NCI-H1092 (cell line): ENCODE measurements around the gene SMC1B.
"Not testable (repeated sequence)": the region's sequence is repeated elsewhere in the genome, so short reads cannot be mapped to it uniquely, and the experiment has no call there.

ENCODE experiments used
- DNase-seq: peaks from one replicate; lab custom pipeline; 2025; lab: John Stamatoyannopoulos, UW

Gene SMC1B

DNA sequence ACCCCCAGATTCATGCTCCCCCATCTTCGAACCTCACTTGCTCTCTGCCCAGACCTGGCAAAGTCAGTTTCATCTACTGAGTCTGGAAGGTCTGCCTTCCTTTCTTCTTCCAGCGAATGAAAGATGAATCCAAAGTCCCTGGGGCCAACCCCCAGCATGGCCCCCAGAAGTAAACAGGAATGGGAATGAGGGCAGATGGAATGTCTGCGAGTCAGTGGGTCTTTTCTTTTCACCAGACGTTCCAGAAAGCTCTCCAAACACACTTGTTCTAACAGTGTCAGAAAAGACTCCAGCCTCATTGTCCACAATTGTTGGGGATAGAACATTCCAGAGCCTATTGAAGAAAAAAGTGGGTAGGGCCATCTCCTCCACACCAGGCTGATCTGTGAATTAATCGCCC, 28.7 kb upstream of the SMC1B start:
- DNase-seq: no peak

DNA sequence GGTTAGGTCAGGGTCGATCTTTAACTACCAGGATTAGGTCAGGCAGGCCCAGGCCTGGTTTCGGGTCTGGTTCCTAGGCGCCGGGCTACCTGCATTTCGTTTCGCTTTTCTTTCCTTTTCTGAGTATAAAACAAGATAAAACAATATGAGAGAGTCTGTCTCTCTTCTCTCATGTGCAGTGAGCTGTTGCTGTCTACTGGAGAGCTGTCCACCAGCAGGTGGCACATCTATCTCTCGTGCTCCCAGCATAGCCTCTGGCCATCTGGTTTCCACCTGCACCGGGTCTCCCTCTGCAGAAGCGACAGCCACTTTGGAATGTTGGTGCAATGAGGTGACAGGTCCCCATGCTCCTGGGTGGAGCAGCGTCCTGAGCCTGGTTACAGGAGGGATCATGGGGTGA, 27.7 kb upstream of the SMC1B start:
- DNase-seq: no peak

DNA sequence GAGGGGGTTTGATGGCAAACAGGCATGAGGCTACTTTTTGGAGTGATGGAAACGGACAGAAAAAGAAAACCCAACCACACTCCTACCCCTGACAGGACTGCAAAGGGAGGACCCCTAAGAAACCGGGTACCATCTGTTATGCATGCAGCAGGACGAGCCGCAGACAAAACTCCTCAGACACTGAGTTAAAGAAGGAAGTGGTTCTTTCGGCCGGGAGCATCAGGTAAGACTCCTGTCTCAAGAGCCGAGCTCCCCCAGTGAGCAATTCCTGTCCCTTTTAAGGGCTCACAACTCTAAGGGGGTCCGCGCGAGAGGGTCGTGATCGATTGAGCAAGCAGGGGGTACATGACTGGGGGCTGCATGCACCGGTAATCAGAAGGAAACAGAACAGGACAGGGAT, 27.3 kb upstream of the SMC1B start:
- not testable (repeated sequence) for DNase-seq

DNA sequence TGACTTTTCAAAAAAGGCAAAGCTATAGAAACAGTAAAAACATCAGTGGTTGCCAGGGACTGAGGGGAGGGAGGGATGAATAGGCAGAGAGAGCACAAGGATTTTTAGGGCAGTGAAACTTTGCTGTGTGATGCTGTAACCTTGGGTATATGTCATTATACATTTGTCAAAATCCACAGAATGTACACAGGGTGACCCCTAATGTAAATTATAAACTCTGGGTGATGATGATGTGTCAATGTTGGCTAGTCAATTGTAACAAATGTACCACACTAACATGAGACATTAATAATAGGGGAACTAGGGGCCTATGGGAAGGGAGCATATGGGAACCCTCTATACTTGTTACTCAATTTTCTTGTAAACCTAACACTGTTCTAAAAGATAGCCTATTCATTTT, 24.9 kb upstream of the SMC1B start:
- no peak for DNase-seq

DNA sequence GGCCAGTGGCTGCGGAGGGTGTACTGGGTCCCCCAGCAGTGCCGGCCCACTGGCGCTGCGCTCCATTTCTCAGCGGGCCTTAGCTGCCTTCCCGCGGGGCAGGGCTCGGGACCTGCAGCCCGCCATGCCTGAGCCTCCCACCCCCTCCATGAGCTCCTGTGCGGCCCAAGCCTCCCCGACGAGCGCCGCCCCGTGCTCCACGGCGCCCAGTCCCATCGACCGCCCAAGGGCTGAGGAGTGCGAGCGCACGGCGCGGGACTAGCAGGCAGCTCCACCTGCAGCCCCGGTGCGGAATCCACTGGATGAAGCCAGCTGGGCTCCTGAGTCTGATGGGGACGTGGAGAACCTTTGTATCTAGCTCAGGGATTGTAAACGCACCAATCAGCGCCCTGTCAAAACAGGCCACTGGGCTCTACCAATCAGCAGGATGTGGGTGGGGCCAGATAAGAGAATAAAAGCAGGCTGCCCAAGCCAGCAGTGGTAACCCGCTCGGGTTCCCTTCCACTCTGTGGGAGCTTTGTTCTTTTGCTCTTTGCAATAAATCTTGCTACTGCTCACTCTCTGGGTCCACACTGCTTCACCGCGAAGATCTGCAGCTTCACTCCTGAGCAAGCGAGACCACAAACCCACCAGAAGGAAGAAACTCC, 23.6 kb upstream of the SMC1B start:
- DNase-seq: not testable (repeated sequence)

DNA sequence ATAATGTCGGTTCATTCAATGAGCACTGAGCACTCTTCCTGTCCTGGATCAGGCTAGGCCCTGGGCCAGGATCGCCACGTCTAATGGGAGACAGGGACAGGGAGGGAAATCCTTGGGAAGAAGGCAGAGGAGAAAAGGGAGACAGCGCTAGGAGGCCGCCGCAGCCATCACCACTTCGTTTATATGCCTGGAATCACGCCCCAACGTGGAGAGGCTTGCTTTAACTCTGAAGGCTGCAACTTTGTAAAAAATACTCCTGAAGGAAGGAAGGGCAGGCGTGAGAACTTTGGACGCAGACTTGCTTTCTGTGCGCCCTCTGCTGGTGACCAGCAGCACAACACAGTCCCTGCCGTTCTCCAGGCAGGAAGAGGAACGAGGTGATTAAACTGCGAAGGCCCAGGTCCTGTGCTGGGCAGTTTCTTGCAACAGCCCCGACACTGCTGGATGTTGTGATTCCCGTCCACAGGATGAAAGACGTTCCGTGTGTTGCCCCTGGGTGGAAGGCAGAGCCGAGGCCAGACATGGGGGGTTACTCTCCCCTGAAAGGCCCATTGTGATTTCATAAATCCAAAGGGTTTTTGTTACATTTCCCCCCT, 22.2 kb upstream of the SMC1B start:
- no peak for DNase-seq

DNA sequence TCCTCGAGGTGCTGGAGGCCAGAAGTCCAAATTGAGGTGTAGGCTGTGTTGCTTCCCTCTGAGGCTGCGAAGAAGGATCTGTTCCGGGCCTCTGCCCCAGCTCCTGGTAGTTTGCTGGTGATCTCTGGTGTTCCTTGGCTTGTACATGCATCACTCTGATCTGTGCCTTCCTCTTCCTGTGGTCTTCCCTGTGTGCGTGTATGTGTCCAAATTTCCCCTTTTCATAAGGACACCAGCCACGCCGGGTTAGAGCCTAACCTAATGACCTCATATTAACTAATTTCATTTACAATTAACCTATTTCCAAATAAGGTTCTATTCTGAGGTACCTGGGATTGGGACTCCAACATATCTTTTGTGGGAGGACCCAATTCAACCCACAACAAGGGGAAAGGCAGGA, 21.6 kb upstream of the SMC1B start:
- DNase-seq: no peak

DNA sequence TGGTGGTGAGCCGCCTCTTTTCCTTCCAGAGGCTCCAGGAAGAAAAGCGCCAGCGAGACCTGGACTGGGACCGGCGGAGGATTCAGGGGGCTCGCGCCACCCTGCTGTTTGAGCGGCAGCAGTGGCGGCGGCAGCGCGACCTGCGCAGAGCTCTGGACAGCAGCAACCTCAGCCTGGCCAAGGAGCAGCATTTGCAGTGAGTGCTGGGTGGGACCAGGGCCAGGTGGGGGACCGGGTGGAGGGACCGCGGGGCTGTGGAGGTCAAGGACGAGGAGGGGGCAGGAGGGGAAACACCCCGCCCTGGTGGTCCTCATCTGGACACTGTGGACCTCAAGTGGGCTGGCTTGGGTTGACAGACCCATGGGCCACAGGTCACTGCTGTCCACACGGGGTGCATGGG, 17.5 kb upstream of the SMC1B start:
- DNase-seq: no peak

DNA sequence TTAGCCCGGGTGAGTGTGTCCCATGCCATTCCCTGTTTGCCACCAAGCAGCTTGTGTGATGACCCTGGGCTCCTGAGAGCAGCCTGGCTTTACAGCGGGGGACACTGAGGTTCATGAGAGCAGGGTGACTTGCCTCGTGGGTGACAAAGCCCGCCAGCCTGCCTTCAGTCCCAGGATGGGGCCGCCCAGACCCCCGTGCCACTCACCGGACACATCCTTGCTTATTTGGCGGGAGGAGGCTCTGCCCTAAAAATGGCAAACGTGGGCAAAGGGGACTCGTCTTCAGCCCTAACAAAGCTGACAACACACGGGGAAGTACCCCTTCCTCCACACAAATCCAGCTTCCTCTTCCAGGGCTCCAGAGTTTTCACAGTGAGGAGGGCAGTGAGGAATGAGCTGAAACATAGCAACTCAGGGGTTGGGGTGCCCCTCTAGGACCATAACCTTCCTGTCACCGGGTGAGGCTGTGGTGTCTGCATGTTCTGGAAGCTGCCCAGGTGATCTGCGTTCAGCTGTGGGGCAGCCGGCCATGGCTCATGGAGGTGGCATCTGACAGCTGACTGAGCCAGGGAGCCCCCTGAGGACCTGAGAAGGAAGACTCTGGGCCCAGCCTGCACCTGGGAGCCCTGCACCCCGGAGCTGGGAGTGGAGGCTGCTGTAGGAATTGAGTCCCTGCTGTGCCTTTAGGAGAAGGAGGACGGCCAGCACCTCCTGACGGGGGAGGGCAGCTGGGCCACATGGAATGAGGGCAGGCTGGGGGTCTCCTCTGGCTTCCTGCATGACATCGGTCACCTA, 16.8 kb upstream of the SMC1B start:
- no peak for DNase-seq

DNA sequence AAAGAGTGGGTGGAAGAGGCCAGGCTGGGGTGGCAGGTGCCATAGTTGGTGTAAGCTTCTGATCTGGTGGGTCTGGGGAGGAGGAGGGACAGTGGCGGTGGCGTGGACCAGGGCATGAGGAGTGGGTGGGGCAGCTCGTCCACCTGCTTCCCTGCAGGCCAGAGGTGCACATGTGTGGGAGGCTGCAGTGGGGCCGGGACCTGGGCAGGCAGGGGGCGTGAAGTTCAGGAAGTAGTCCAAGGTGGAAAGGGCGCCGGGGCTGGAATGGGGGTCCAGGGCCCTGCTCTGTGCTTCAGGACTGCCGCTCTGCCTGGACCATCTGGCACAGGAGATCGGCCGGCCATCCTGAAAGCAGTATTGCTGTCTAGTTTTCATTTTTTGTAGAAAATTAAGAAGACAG, 16.0 kb upstream of the SMC1B start:
- no peak for DNase-seq

DNA sequence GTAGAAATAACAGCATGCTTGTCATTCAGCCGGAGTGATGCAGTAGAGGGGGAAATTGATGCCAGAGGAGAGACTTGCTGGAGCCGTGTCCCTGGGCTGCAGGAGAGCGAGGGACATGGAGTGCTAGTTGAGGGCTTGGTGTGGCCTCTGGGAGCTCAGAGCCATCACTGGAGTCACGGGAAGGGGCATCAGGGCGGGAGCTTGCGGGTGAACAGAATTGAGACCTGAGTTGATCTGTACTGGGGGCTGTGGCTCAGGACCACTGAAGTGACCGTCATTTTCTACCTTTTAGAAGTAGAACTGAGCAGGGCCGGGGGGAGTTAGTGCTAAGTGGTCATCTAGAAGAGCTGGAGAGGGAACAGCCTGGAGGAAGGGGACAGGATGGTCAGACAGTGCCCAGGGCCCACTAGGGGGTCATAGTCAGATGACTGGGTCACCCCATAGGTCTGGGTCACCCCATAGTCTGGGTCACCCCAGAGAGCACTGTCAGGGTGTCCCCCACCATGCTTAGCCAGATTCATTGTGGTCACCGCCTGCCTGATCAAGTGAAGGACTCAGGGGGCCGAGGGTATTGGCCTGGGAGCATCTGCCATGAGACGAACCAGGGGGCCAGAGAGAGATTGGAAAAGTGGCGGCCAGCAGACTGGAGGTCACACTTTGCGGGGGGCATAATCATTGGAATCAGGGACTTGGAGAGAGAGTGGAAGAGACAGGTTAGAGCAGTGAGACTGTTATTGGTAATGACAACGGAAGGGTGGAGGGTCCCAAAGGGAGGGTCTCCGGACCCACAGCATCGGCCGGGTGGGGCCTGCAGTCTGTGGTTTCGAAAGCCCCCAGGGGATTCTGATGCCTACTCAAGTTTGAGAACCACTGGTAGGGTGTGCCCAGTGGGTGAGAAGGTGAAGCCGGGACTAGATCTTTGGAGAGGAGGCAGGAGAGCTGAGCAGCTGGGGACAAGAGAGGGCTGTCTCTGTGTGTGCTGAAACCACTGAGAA, 15.3 kb upstream of the SMC1B start:
- DNase-seq: no peak

DNA sequence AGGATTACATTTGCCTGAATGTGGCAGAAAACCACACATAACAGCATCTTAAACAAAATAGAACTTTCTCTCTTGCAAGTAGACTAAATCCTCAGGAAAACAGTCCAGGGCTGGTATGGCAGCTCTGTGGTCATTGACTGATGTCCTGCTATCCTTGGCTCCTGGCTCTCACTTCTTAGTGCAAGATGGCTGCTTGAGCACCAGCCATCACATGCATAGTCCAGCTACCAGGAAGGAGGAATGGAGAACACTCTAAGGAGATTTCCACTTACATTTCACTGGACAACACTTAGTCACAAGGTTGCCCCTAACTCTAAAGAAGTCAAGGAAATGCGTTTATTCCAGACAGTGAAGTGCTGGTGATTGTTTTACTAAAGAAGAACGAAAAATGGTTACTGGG, 13.7 kb upstream of the SMC1B start:
- no peak for DNase-seq

DNA sequence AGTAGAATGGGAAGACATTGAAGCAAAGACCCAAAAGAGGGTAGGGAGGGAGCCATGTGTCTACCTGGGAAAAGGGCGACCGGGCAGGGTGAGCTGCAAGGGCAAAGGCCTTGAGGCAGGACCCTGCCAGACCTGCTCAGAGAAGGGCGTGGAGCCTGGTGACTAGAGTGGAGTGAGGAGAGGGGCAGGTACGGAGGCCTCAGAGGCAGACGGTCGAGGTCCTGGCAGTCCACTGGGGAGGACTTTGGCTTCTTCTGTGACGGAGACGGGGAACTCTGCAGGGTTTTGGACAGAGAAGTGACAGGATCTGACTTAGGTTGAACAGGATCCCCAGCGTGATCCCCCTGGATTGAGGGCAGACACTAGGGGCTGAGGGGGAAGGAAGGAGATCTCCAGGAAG, 13.0 kb upstream of the SMC1B start:
- no peak for DNase-seq

DNA sequence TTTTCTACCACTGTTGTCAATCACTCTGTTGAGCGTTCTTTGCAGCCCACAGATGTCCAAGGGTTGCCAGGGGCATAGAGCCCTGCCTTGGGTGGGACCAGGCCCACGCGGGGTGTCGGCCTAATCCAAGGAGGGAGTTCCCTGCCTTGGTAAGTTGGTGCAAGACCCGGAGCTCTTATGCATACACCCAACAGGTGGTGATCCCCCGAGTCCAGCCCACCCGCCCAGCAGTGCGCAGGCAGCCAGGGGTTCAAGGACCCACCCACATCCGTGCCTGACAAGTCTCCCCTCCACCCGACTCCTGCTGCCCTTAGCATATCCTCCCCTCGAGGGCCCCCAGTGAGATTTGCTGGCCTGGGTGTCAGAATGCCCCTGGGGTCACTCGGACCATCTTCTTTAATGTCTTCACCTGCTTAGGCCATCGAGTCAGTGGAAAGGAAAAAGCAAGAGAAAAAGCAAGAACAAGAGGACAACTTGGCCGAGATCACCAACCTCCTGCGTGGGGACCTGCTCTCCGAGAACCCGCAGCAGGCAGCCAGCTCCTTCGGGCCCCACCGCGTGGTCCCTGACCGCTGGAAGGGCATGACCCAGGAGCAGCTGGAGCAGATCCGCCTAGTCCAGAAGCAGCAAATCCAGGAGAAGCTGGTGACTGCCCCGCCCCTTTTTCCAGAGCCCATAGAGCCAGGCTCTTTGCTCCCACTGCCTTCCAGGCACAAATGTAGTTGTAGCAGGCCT, 12.3 kb upstream of the SMC1B start:
- no peak for DNase-seq

DNA sequence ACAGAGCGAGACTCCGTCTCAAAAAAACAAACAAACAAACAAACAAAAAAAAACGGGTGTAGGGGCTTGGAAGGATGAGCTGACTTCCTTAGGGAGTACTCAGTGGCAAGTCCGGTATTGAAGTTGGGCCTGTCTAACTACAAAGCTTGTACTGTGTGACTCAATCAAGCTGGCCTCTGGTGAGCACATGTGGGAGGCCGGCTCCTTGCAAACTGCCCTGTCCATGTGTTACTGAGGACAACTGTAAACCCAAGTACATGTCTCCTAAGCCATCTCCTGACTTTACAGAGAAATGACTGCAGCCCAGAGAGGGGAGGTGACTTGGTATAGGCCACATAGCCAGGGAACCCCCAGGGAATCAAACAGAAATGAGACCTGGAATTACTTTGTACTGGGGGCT, 11.7 kb upstream of the SMC1B start:
- no peak for DNase-seq

DNA sequence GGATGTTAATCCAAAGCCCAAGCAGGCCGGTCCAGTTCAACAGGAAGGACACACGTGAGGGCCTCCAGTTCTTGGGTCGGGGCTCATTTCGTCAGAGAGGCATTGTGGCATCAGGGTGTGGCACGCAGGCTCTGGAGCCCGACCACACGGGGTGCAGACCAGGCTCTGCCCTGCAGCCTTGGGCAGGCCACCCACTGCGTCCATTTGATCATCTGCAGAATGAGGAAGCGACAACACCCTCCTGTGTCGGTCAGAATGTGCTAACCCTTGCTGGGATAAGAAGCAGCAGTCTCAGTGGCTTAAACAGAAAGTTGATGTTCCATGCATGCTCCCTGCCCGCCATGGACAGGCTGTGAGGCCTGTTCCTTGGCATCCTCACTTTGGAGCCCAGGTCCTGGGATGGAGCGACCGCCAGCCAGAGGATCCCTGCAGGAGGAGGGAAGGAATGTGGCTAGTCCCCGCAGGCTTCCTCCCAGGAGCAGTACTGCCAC, 10.9 kb upstream of the SMC1B start:
- DNase-seq: no peak

DNA sequence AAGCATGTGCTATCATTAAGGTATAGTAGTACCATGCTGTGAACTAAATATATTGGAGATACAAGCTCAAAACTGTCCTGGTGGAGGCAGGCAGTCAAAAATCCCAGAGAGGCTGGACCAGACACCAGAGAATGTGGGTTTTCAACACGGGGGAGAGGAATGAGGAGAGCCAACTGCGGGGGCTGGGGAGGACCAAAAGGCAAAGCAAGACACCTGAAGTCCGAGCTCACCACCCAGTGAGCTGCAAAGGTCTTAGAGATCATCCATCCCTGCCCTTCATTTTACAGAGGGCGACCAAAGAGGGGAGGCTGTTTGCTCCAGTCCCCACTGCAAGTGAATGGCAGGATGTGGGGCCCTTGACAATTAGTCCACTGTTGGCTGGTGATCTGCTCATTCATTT, 10.1 kb upstream of the SMC1B start:
- DNase-seq: no peak

DNA sequence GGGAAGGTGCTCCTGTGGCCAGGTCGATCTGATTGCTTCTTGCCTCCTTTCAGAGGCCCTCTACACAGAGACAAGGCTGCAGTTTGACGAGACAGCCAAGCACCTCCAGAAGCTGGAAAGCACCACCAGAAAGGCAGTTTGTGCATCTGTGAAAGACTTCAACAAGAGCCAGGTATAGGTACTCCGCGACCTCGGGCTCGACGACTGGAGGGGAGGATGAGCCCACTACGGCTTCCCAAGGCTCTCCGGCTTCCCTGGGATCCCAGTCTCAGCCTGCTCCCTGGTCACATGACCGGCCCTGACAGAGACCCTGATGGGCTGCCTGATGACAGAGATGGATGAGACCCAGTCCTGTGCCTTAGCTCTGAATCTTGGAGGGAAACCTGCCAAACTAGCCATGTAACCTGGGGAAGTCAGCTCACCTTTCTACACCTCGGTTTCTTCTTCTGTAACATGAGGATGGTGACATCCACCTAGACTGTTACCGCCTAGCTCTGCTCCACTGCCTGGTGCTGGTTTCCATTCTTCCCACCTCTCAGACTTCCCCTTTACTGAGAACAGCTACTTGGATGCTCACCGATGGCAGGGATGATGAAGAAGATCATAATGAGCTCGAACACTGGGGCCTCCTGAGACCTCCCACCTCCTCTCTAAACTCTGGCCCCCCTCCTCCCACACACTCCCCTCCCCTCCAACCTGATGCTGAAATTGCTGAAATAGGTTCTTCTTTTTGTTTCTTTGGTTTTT, 9.0 kb upstream of the SMC1B start:
- DNase-seq: no peak

DNA sequence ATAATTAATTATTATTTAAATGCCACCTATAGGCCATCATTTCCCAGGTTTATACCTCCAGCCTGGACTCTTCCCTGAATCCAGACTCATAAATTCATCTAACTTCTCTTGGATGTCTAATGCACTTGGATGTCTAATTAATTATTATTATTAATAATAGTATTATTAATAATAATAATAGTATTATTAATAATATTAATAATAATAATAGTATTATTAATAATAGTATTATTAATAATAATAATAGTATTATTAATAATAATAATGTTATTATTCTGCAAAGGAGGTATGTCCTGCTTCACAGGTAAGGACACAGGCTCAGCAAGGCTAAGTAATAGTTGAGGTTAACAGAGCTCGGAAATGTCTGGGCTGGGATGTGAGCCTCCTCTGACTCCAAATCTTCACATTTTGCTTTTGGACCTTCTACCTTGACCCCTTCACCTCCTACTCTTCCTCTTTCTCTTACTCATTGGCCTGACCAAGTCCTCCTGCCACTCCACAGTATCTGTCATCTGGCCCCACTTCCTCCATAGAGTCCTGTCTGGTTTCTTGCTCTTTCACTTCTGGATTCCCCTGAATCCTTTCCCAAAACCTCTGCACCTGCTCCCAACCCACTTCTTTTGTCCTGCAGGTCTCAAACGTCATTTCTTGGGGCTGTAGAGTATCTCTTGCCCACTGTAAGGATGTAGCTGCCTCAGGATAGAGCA, 8.1 kb upstream of the SMC1B start:
- no peak for DNase-seq

DNA sequence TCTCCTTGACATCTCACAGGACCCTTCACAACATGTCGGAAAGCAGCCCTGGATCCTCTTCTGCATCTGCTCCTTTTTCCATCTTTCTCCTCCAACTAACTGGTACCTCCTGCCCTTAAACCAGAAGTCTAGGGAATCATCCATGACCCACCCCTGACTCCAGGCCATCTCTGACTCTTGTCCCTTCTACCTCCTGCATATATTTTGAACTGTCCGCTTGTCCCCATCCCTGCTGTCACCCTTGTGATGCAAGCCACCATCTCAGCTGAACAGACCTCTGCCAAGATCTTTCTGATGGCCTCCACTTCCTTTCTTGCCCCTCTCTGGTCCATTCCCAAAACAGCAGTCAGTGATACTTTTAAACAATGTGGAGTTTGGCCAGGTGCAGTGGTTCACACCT, 7.1 kb upstream of the SMC1B start:
- DNase-seq: no peak
